H1 (cell line): Measurements from ENCODE around the gene PCDHGB1. TPM values are rescaled to one million over a fixed set of nuclear protein-coding genes. Genes with fewer than 3 reads are reported as not detected.

Experiments used
- CTCF ChIA-PET: fragments of 300-600 bp; sonication (Branson Sonifier 250); formaldehyde crosslinking; loops from one replicate; lab custom pipeline; 2021; ENCODE audit not compliant: partially characterized antibody; lab: Charles Lee
- POLR2A ChIA-PET: fragments of 300-600 bp; sonication (Branson Sonifier 250); formaldehyde crosslinking; loops from one replicate; lab custom pipeline; 2021; ENCODE audit warnings: inconsistent platforms; ENCODE audit not compliant: partially characterized antibody; lab: Charles Lee
- DNase-seq, 2 experiments: peaks; one replicate each; pipeline versions ENCODE4 v3.0.0 to v3.0.0-alpha.2; 2010 to 2022; ENCODE audit warnings: low spot score in 2 of 2, low read depth in 1 of 2, mixed read lengths in 1 of 2
- FAIRE-seq: peaks from 2 replicates; lab custom pipeline; 2011; peaks lifted over from hg19 to GRCh38; lab: Jason Lieb, UNC
- H2AFZ ChIP-seq: 2 replicates; pipeline ENCODE4 v1.8.1; 2012; ENCODE audit warnings: low read length, inconsistent platforms
- H2AK5ac ChIP-seq: 2 replicates; pipeline ENCODE4 v1.6.1; 2013; ENCODE audit warnings: low read depth, low read length
- H2BK120ac ChIP-seq: replicated peaks from 2 replicates; pipeline ENCODE3; 2013; ENCODE audit warnings: low read depth, low read length, inconsistent platforms
- H2BK12ac ChIP-seq: 2 replicates; pipeline ENCODE4 v1.6.1; 2013; ENCODE audit warnings: low read depth, low read length
- H2BK15ac ChIP-seq: 2 replicates; pipeline ENCODE4 v1.6.1; 2013; ENCODE audit warnings: low read length
- H2BK20ac ChIP-seq: 2 replicates; pipeline ENCODE4 v1.6.1; 2013; ENCODE audit warnings: low read length
- H2BK5ac ChIP-seq: 2 replicates; pipeline ENCODE4 v1.6.1; 2013; ENCODE audit warnings: low read depth, low read length
- H3K14ac ChIP-seq: 2 replicates; pipeline ENCODE4 v1.6.1; 2013; ENCODE audit warnings: inconsistent platforms; ENCODE audit not compliant: insufficient read length
- H3K18ac ChIP-seq: 2 replicates; pipeline ENCODE4 v1.6.1; 2013; ENCODE audit warnings: low read length; ENCODE audit errors: extremely low read depth
- H3K23ac ChIP-seq: 2 replicates; pipeline ENCODE4 v1.6.1; 2013; ENCODE audit warnings: inconsistent platforms; ENCODE audit not compliant: insufficient read length
- H3K23me2 ChIP-seq: 2 replicates; pipeline ENCODE4 v1.6.1; 2013; ENCODE audit warnings: low read depth, low read length
- H3K27ac ChIP-seq: 2 replicates; pipeline ENCODE4 v1.6.1; 2011; ENCODE audit warnings: low read depth, low read length, inconsistent platforms
- H3K27me3 ChIP-seq, 4 experiments: replicated peaks in 1 of 4; 1 replicate in 1 of 4; 2 replicates in 3 of 4; pipeline versions ENCODE4 v1.6.1 to v1.8.1; 2011 to 2013; ENCODE audit warnings: low read length in 3 of 4, mild to moderate bottlenecking in 3 of 4, inconsistent platforms in 2 of 4, mixed read lengths in 2 of 4, moderate library complexity in 1 of 4; ENCODE audit not compliant: control insufficient read depth in 3 of 4, insufficient read depth in 3 of 4; ENCODE audit errors: extremely low read depth in 1 of 4
- H3K36me3 ChIP-seq, 4 experiments: 2 replicates each; pipeline versions ENCODE4 v1.6.1 to v1.8.1; 2011 to 2013; ENCODE audit warnings: mild to moderate bottlenecking in 4 of 4, low read length in 3 of 4, moderate library complexity in 2 of 4, control low read depth in 1 of 4, inconsistent platforms in 1 of 4; ENCODE audit not compliant: insufficient read depth in 4 of 4, control insufficient read depth in 2 of 4
- H3K4ac ChIP-seq: replicated peaks from 2 replicates; pipeline ENCODE3; 2013; ENCODE audit warnings: low read length, low read depth, mixed read lengths, inconsistent platforms; ENCODE audit not compliant: insufficient read length
- H3K4me1 ChIP-seq, 4 experiments: replicated peaks in 1 of 4; 1 replicate in 1 of 4; 2 replicates in 3 of 4; pipeline versions ENCODE4 v1.6.1 to v1.8.1; 2011 to 2013; ENCODE audit warnings: low read length in 3 of 4, inconsistent platforms in 2 of 4, mixed read lengths in 1 of 4; ENCODE audit not compliant: insufficient read depth in 4 of 4, control insufficient read depth in 3 of 4
- H3K4me2 ChIP-seq, 2 experiments: 2 replicates each; pipeline versions ENCODE4 v1.6.1 to v1.8.1; 2011 to 2013; ENCODE audit warnings: low read depth in 2 of 2, low read length in 2 of 2, control low read depth in 1 of 2, inconsistent platforms in 1 of 2, mild to moderate bottlenecking in 1 of 2; ENCODE audit not compliant: insufficient read depth in 1 of 2
- H3K4me3 ChIP-seq, 4 experiments: fragments of 200-600, 300-600 bp in 1 of 4; sonication (generic), shearing (Covaris generic), sonication (Bioruptor Twin) in 1 of 4; 2 replicates each; pipeline versions ENCODE4 v1.5.1 to v1.8.1; 2011 to 2016; ENCODE audit warnings: low read length in 4 of 4, low read depth in 3 of 4, control low read depth in 2 of 4, inconsistent platforms in 2 of 4, mild to moderate bottlenecking in 2 of 4, mixed read lengths in 1 of 4, moderate library complexity in 1 of 4; ENCODE audit not compliant: insufficient read depth in 2 of 4; ENCODE audit errors: extremely low read depth in 1 of 4
- H3K56ac ChIP-seq: replicated peaks from 2 replicates; pipeline ENCODE3; 2013; ENCODE audit warnings: low read depth, mild to moderate bottlenecking, mixed read lengths, low read length, inconsistent platforms; ENCODE audit not compliant: insufficient read length
- H3K79me1 ChIP-seq: 2 replicates; pipeline ENCODE4 v1.6.1; 2013; ENCODE audit warnings: low read depth, low read length, control low read depth
- H3K79me2 ChIP-seq, 2 experiments: 2 replicates each; pipeline versions ENCODE4 v1.6.1 to v1.8.1; 2012 to 2013; ENCODE audit warnings: low read length in 2 of 2, mild to moderate bottlenecking in 2 of 2, inconsistent platforms in 1 of 2; ENCODE audit not compliant: insufficient read depth in 2 of 2, control insufficient read depth in 1 of 2
- H3K9ac ChIP-seq, 4 experiments: replicated peaks in 1 of 4; 1 replicate in 1 of 4; 2 replicates in 3 of 4; pipeline versions ENCODE4 v1.6.1 to v1.8.1; 2011 to 2013; ENCODE audit warnings: low read depth in 3 of 4, low read length in 3 of 4, control low read depth in 2 of 4, mild to moderate bottlenecking in 2 of 4, moderate library complexity in 2 of 4, inconsistent platforms in 1 of 4; ENCODE audit errors: extremely low read depth in 1 of 4
- H3K9me3 ChIP-seq, 2 experiments: 2 replicates each; pipeline versions ENCODE4 v1.6.1 to v1.8.1; 2012 to 2013; ENCODE audit warnings: mild to moderate bottlenecking in 2 of 2, moderate library complexity in 2 of 2, control low read depth in 1 of 2, inconsistent platforms in 1 of 2, low read depth in 1 of 2, low read length in 1 of 2, mixed read lengths in 1 of 2; ENCODE audit not compliant: insufficient read depth in 2 of 2
- H4K20me1 ChIP-seq, 2 experiments: replicated peaks in 1 of 2; 2 replicates each; pipeline versions ENCODE3 to v1.8.1; 2011 to 2013; ENCODE audit warnings: inconsistent platforms in 2 of 2, low read length in 2 of 2, mild to moderate bottlenecking in 1 of 2; ENCODE audit not compliant: insufficient read depth in 2 of 2, control insufficient read depth in 1 of 2
- H4K5ac ChIP-seq: 2 replicates; pipeline ENCODE4 v1.6.1; 2013; ENCODE audit warnings: low read length, low read depth, mixed read lengths, inconsistent platforms; ENCODE audit not compliant: insufficient read length
- H4K8ac ChIP-seq: 2 replicates; pipeline ENCODE4 v1.8.0; 2013; ENCODE audit warnings: mild to moderate bottlenecking, moderate library complexity, low read length, inconsistent platforms; ENCODE audit not compliant: insufficient read depth; ENCODE audit errors: extremely low read depth
- H4K91ac ChIP-seq: replicated peaks from 2 replicates; pipeline ENCODE3; 2013; ENCODE audit warnings: low read length, mixed read lengths, inconsistent platforms; ENCODE audit not compliant: insufficient read length
- BACH1 ChIP-seq: IDR thresholded peaks from 2 replicates; pipeline ENCODE4 v1.6.1; 2012; ENCODE audit warnings: low read length, improper control_type of control experiment
- JUN ChIP-seq: IDR thresholded peaks from 2 replicates; pipeline ENCODE4 v1.6.1; 2011; ENCODE audit warnings: low read depth, mild to moderate bottlenecking, improper control_type of control experiment, low read length
- RFX5 ChIP-seq: IDR thresholded peaks from 2 replicates; pipeline ENCODE4 v1.6.1; 2011; ENCODE audit warnings: low read depth, low read length, improper control_type of control experiment, borderline replicate concordance
- SAP30 ChIP-seq: fragments of 300-600 bp; sonication (generic); IDR thresholded peaks from 2 replicates; pipeline ENCODE4 v1.7.1; 2012; ENCODE audit warnings: low read length, moderate library complexity, mild to moderate bottlenecking, inconsistent platforms; ENCODE audit not compliant: insufficient read depth, insufficient replicate concordance
- SUZ12 ChIP-seq: fragments of 200-600 bp; sonication (generic); IDR thresholded peaks from 2 replicates; pipeline ENCODE4 v1.6.1; 2012; ENCODE audit warnings: mild to moderate bottlenecking, inconsistent platforms, low read length, moderate library complexity, mixed read lengths
- TAF7 ChIP-seq: optimal IDR thresholded peaks from 2 replicates; pipeline ENCODE3; 2011; ENCODE audit warnings: low read depth, mild to moderate bottlenecking, inconsistent platforms, low read length, moderate library complexity, borderline replicate concordance
- USF2 ChIP-seq: IDR thresholded peaks from 2 replicates; pipeline ENCODE4 v1.6.1; 2011; ENCODE audit warnings: low read length, improper control_type of control experiment
- YY1 ChIP-seq: IDR thresholded peaks from 2 replicates; pipeline ENCODE4 v1.6.1; 2011; ENCODE audit warnings: low read depth, mild to moderate bottlenecking, low read length
- ZNF274 ChIP-seq: IDR thresholded peaks from 2 replicates; pipeline ENCODE4 v1.7.0; 2012; ENCODE audit warnings: low read length, borderline replicate concordance; ENCODE audit errors: extremely low read depth
- WGBS, 2 experiments: shearing (Covaris generic) in 1 of 2; methylation state at CpG; one replicate each; pipeline versions ENCODE4 v1.1.6 to v1.1.7; 2013 to 2015; ENCODE audit warnings: low lambda C conversion rate in 2 of 2, mixed read lengths in 2 of 2, inconsistent platforms in 1 of 2, low coverage in 1 of 2, missing lambda C conversion rate in 1 of 2; ENCODE audit not compliant: insufficient replicate concordance in 2 of 2, insufficient coverage in 1 of 2, insufficient read length in 1 of 2; ENCODE audit errors: extremely low coverage in 1 of 2, missing lambda C conversion rate in 1 of 2; 5-methylcytosine and 5-hydroxymethylcytosine counted together
- polyA plus RNA-seq, 7 experiments: library from polyadenylated mRNA; depleted of rRNA in 3 of 7; stranded (reverse) in 5 of 7; unstranded in 2 of 7; fragments of >200 nt in 5 of 7; fragments of 200-250 nt in 2 of 7; gene quantifications; 1 replicate in 5 of 7; 2 replicates in 1 of 7; 4 replicates in 1 of 7; pipeline versions ENCODE4 v1.2.1 to v1.2.3, GENCODE V29; 2011 to 2013; ENCODE audit warnings: missing spikeins in 2 of 7, mixed read lengths in 2 of 7
- total RNA-seq: library from RNA; stranded (reverse); fragmentation: NEBNext Ultra II Directional; extraction: Animal tissue kit (Norgen Biotek cat#: 25700); gene quantifications from 2 replicates; pipeline ENCODE4 v1.2.1, GENCODE V29; 2021

The PCDHGB1 gene
- total and polyA plus RNA-seq, 2 of the 8 experiments (the other 6 are each of a cell fraction or from before 2014, with no cell fraction given), result 1.3 to 2.8 TPM

DNA sequence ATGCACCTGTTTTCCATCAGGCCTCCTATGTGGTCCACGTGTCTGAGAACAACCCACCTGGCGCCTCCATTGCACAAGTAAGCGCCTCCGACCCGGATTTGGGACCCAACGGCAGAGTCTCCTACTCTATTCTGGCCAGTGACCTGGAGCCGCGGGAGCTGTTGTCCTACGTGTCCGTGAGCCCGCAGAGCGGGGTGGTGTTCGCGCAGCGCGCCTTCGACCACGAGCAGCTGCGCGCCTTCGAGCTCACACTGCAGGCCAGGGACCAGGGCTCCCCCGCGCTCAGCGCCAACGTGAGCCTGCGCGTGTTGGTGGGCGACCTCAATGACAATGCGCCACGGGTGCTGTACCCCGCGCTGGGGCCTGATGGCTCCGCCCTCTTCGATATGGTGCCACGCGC is 1.7 kb downstream of the PCDHGB1 start:
- H3K27ac ChIP-seq, result no peak overlapping the region
- FAIRE-seq (no peak), DNase-seq (no peak)
- H3K9ac ChIP-seq, result no peak overlapping the region
- H2BK15ac ChIP-seq, result no peak overlapping the region
- H4K5ac ChIP-seq, result no peak overlapping the region
- H3K79me1 ChIP-seq, result no peaks in the 10 kb centered on the region
- 98% methylated on average over 30 of the region's 36 CpGs; no CpG with 5 or more reads in 1 of the 2 experiments for WGBS, 2 experiments
- no peak overlapping the region for H2AFZ ChIP-seq
- TF ChIP-seq SUZ12, result no peak
- no peak for TF ChIP-seq RFX5
- no peak for TF ChIP-seq TAF7
- no peak for TF ChIP-seq ZNF274
- no peak for TF ChIP-seq BACH1
- TF ChIP-seq JUN, result no peak
- no peak for TF ChIP-seq USF2
- TF ChIP-seq YY1, result no peak
- no peak for TF ChIP-seq SAP30
- H2BK12ac ChIP-seq, result no peak overlapping the region
- no peak overlapping the region for H2BK120ac ChIP-seq
- H3K14ac ChIP-seq, result no peak overlapping the region
- peaks cover 0 to 13% (median 3%) of the 10 kb centered on the region in 4 experiments; a peak in 4 of 8 replicates for H3K36me3 ChIP-seq
- no peaks in the 10 kb centered on the region for H3K79me2 ChIP-seq
- no peak overlapping the region for H3K23ac ChIP-seq
- no peak overlapping the region for H3K4me3 ChIP-seq
- H2AK5ac ChIP-seq, result no peak overlapping the region
- no peak overlapping the region for H2BK5ac ChIP-seq
- H3K4me1 ChIP-seq, result peaks cover 0 to 5% (median under 1%) of the 10 kb centered on the region in 4 experiments; a peak in 1 of 7 replicates
- no peaks in the 10 kb centered on the region for H3K27me3 ChIP-seq
- no peaks in the 10 kb centered on the region for H3K23me2 ChIP-seq
- H4K20me1 ChIP-seq, result no peaks in the 10 kb centered on the region
- ChIA-PET CTCF (interaction anchor here (0.9 to 5.5 kb wide), 15 partner anchors 8 to 476 kb away, joined by 3 to 29 read pairs (median 7); partner anchors contain the start of genes PCDHA12, PCDHB14, PCDHB15 and PCDHGA2), POLR2A (interaction anchor here (2.1 kb wide), 1 partner anchor 23 kb away, joined by 6 read pairs; no protein-coding TSS in a partner anchor)
- no peak overlapping the region for H3K4me2 ChIP-seq
- H3K56ac ChIP-seq, result no peak overlapping the region
- no peak overlapping the region for H3K4ac ChIP-seq
- no peak overlapping the region for H2BK20ac ChIP-seq
- no peak overlapping the region for H3K18ac ChIP-seq
- no peak overlapping the region for H4K91ac ChIP-seq
- H4K8ac ChIP-seq, result no peak overlapping the region
- peaks cover 33 to 34% of the 10 kb centered on the region in 2 experiments for H3K9me3 ChIP-seq
